PC-9 (cell line): ENCODE results near the gene CD7.

Experiments
- CTCF ChIP-seq: fragments of 200-600 bp; sonication (generic); conservative IDR thresholded peaks from 2 replicates; pipeline ENCODE4 v1.6.1; 2017; ENCODE audit warnings: mixed run types, antibody characterized with exemption, mild to moderate bottlenecking, moderate library complexity
- EZH2 ChIP-seq: fragments of 200-600 bp; sonication (generic); IDR thresholded peaks from 2 replicates; pipeline ENCODE4 v1.8.0; 2017; ENCODE audit warnings: antibody characterized with exemption, low read depth

GRCh38 chr17:82281076-82281475, 36.3 kb downstream of the CD7 start:
- no peak for TF ChIP-seq CTCF
- TF ChIP-seq EZH2, result no peak
